GM18498 (cell line): Measurements from ENCODE around the gene ORC6.

Source experiments
- ATAC-seq: cut with Tn5 transposase; IDR thresholded peaks from one replicate; pipeline ENCODE4 v1.9.1; 2021; ENCODE audit warnings: mild to moderate bottlenecking, moderate library complexity; ENCODE audit not compliant: unreplicated experiment

Gene ORC6

DNA sequence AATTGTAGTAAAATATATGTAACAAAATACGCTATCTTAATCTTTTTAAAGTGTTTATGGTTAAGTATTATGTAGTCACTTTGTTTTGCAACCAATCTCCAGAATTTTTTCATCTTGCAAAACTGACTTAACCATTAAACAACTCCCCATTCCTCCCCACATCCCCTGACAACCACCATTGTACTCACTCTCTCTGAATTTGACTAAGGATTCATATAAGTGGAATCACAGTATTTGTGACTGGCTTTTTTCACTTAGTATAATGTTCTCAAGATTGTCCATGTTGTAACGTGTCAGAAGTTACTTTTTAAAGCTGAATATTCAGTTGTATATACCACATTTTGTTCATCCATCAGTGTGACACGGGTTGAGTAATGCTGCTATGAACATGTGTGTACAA, 10.6 kb downstream of the ORC6 start:
- no peak for ATAC-seq

DNA sequence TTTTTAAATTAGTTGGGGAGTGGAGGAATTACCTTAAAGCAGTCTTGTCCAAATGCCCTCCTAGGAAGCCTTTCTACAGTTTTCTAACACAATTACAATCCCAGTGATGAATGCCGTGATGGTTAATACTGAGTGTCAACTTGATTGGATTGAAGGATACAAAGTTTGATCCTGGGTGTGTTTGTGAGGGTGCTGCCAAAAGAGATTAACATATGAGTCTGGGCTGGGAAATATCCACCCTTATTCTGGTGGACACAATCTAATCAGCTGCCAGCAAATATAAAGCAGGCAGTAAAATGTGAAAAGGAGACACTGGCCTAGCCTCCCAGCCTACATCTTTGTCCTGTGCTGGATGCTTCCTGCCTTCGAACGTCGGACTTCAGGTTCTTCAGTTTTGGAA, 12.2 kb downstream of the ORC6 start:
- ATAC-seq = no peak

DNA sequence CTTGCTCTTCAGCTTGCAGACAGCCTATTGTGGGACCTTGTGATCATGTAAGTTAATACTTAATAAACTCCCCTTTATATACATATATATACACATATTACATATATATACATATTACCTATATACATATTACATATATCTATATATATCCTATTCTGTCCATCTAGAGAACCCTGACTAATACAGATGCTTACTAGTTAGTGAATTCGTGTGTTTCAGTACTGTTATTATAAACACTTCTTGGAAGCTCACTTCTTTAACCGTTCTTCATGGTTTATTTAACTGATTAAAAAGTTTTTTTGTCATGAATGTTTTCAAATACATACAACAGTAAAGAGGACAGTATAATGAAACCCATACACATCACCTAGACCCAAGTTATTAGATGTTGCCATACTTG, 12.6 kb downstream of the ORC6 start:
- ATAC-seq = no peak

DNA sequence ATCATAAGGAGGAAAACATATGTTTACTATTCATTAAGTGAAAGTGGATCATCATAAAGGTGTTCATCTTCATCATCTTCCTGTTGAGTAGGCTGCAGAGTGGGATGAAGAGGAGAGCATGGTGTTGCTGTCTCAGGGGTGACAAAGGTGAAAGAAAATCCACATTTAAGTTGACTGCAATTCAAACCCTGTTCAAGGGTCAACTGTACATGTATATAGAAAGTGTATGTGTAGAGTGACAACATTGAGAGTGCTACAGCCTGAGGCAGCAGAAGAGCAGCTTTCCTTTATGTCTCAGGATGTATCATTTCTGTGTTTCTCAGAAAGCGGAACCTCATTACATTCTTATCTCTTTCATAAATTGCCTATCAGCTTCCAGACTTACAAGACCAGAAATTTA, 17.2 kb downstream of the ORC6 start:
- no peak for ATAC-seq

DNA sequence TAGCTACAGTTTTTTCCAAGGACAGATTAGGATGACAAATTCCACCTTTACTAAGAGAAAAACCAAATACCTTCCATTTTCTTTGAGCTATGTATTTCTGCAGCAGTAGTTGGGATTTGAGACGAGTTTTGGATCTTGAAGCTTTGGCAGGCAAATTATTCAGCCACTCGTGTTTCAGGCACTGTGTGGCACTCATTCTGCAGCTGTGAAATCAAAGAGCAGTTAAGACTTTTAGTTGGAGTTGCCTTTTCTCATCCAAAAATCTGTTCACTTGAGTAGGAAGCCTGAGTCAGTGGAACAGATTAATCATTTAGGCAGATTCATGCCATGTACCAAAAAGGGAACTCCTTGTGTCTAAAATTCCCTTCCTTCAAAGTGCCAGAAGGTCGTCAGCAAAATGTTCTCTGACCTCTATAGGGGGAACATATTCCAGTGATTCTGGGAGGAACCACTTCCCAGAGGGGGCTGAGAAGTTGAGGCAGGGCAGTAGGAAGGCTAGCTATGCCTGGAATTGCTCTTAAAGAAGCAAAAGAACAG, 20.1 kb downstream of the ORC6 start:
- ATAC-seq = no peak

DNA sequence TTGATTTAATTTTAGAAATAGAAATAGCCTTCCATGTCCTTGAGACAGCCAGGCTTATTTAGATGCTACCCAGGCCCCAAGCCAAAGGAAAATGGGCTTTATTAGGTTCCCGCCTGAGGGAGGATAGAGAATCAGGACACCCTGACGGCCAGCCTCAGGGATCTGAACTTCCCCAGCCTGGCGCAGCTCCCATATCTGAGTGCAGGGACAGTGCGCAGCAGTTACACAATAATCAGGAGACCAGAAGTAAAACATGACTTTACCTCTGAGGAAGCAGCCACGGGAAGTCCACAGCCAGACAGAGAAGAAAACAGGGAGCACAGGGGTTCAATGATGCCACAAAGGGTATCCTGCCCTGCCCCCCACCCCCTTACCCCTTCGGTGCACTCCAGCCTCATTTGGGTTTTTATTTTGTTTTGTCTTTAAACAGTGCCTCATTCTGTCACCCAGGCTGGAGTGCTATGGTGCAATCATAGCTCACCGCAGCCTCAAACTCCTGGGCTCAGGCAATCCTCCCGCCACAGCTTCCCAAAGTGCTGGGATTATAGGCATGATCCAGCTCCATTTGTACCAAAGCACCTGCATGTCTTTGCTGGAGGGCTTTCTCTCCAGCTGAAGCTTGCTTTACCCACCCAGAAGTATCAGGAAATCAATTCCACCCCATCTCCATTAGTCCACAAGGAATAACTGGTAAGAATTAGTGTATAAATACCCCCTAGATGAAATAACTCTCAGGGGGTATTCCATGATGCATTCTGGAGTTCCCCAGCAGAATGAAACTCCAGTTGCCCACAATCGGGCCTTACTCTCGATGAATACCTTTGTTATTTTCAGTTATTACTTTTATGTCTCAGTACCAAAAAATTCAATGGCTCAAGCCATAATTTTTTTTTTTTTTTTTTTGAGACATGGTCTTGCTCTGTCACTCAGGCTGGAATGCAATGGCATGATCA, 21.9 kb downstream of the ORC6 start:
- no peak for ATAC-seq

DNA sequence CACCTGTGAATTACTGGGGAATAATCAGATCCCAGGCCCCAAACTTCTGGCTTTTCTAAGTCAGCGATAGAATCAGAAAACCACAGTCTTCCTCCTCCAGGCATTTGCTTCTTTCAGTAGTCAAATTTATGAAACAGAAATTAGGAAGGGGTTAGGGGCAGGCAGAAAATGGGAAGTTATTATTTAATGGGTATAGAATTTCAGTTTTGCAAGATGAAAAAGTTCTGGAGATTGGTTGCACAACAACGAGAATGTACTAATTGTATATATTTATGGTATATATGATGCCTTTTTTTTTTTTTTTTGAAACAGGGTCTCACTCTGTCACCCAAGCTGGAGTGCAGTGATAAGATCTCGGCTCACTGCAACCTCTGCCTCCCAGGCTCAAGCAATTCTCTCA, 23.5 kb downstream of the ORC6 start:
- ATAC-seq = no peak

DNA sequence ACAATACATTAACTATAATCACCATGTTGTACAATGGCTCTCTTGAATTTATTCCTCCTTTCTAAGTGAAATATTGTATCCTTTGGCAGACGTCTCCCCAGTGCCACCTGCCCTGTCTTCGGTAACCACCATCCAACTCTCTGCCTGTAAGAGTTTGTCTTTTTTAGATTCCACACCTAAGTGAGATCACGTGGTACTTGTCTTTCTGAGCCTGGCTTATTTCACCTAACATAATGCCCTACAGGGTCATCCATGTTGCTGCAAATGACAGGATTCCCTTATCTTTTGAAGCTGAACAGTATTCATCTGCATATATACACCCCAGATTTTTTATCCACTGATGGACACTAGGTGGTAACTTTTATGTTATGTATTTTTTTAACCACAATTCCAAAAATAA, 24.2 kb downstream of the ORC6 start:
- no peak for ATAC-seq

DNA sequence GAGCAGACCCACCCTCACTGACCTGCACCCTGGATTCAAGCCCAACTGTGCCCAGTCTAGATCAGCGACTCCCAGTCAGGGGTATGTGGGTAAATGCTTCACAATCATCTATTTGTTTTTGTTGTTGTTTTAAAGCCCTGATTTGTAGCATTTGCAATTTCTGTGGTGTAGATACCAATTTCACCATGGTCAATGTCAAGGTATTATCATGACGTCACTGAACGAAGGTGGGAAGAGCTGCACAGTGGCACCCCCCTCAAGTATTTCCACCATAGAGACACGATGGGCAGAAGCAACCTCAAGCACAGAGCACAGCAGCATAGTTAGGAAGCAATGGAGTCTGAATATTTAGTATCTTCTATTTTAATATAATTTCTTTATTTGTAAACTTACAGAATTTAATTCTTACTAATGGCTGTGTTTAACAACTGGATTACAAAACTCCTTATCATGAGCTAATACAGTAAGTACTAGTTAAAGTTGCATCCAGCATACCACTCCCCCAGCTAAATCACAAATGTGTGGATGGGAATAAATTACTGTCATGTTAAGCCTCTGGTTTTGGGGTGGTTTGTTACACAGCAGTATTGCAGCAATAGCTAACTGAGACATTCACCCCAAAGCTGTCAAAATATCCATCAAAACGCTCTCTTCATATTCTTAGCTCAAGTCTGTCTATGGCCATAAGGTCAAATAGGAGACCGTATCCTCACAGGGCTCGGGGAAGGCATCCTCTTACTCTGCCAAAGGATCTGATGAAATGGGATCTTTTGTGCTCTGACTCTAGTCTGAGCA, 25.5 kb downstream of the ORC6 start:
- ATAC-seq = no peak

DNA sequence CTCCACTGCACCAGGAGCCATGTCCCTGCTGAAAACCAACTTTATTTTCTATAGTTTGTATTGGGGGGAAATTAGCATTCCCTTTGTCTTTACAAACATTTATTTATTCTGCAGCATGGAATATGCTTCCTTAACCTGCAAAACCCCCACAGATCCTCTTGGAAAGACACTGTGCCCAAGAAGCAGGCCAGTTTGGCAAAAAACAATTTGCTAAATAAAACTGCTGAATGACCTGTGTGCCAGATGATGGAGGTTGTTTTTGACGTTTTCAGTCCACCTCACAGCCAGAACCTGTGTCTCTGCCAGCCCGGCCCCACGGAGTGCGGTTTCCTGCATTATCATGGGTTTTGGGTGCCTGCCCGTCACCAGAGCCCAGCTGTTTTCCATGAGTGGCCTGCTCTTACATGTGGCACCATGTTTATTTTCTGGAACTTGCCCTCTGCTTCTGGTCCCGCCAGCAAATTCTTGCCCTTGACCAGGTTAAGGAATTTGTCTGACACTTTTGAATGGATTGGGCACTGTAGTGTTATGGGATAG, 26.4 kb downstream of the ORC6 start:
- no peak for ATAC-seq

DNA sequence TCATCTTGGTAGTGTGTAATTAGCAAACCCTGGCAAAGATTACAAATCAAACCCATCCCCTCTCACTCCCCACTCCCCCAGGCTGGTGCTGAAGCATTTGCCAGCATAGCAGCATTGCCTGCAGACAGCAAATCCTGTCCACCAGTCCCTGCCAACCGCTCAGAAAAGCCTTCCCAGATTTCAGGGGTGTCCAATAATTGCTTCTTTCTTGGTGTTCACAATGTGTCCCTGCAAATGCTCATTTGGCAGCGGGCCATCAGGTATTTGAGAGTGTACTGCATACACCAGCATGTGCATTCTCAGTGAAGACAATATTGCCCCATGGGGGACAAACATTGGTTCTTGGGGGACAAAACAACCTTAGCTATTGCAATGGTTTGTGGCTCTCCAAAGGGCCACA, 28.2 kb downstream of the ORC6 start:
- ATAC-seq = no peak

DNA sequence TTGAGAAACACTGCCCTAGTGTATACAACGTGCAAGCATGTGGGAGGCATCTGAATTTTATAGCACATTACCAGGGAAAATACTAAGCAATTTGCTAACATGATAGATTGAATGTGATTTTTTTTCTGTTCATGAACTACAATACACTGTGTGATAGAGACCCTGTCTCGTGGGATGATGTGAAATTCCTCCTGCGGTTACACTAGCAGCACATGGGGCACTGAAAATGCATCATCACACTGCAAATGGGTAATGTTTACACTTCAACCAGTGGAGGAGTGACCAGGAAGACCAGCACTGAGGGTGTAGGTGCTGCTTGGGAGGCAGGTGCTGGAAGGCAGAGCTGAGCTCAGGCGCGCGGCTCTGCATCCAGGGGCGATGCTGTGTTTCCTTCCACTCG, 28.8 kb downstream of the ORC6 start:
- no peak for ATAC-seq

DNA sequence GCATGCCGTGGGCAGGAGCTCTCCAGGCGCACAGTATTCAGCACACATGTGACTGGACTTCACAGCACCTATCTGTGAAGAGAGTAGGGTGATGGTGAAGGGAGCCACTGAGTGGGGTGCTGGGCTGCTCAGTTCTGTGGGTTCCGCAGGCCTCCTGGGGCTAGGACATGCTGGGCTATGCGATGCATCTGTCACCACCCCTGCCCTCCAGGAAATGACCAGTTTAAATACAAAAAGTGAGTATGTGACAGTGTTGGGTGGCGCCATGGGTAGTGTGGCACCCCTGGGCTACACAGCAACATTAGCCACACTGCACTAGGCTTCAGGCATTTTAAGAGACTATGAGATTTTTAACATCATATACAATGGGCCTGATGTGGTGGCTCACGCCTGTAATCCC, 30.1 kb downstream of the ORC6 start:
- ATAC-seq = no peak

DNA sequence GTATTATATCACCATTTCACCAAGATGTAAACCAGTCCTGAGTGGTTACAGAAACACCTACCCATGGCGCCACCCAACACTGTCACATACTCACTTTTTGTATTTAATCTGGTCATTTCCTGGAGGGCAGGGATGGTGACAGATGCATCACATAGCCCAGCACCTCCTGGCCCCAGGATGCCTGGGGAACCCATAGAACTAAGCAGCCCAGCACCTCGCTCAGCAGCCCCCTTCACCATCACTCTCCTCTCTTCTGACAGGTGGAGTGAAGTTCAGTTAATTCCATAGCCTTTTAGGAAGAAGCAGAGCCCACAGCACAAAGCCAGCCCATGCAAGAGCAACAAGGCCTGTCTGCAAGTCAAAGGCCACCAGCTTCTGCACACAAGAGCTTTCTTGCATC, 31.2 kb downstream of the ORC6 start:
- ATAC-seq = no peak

DNA sequence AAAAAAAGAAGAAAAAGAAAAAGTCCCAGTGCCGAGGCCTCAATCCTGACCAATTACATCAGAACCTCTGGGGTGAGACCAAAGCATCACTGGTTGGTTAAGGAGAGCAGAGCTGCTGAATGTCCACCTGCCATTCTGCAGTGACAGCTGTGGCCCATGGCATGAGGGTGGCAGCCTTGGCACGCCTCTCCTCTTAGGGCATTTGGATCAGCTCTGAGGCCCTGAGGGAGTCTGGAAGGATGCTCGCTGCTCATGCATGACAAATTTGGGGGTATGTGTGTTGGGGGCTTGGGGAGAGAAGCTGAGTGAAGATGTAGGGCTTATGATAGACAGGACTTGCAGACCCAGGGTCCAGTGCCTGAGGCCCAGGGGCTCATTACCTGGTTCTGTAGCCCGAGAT, 32.4 kb downstream of the ORC6 start:
- no peak for ATAC-seq

DNA sequence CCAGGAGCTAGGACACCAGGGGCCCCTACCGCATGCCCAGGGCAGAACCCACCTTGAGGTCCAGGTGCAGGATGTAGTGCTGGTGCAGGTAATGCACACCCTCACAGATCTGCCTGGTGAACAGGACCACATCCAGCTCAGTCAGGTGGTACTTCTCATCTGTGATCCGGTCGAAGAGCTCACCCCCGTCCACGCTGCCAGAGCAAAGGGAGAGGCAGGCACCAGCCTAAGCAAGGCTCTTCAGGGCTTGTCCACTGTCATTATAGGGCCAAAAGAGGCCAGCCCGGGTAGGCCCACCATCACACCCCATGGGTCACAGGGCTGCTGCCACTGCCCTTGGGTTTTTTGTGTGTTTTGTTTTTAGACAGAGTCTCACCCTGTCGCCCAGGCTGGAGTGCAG, 37.7 kb downstream of the ORC6 start:
- no peak for ATAC-seq

DNA sequence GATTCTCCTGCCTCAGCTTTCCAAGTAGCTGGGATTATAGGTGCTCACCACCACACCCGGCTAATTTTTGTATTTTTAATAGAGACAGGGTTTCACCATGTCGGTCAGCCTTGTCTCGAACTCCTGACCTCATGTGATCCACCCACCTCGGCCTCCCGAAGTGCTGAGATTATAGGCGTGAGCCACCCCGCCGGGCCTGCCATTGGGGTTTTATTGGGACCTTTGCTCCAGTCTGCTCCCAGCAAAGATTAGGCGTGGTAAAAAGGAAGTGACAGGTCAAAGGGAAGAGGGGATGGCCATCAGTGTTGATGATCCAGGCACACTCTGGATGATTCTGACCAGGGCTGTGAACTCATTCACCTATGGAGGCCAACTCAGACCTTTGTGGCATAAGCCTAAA, 38.2 kb downstream of the ORC6 start:
- no peak for ATAC-seq

DNA sequence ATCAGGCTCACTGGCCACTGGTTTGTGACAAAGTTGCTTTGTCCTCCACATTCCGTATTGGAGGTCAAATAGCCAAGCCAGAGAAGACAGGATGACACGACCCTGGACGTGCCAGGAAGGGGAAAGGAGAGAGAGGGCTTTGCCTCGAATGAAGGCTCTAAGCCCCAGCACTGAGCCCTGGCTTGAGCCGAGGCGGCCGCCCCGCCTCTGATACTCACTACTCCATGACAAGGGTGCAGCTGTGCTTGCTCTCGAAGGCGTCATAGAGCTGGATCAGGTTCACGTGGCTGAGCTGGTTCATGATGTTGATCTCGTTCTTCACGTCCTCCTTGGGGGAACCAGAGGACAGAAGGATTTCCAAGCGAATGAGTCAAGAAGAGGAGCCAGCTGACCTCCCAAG, 39.3 kb downstream of the ORC6 start:
- ATAC-seq = no peak

DNA sequence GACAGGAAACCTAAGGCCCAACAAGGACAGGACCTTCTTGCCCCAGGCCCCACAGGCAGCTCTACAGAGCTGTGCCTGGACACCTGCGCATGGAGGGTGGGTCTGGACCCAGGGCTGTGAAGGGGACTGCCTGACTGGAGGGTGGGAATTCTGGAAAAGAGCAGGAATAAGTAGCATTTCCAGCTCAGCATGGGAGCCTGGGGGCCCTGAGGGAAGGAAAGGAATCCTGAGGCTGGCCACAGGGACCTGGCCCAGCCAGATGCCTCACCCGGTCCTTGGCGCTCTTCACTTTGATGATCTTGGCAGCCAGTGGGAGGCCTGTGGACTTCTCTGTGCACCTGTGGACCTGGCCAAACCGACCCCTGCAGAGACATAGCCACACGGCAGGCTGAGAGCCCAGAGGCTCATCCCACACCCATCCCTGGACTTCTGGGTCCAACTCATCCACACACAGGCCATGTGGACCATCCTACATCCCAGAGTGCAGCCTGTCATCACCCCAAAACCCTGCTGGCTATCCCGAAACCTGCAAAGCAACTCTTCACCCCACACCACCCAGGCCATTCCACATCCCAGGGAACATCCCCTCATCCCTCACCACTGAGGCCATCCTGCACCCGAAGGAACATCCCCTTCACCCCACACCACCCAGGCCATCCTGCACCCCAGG, 40.0 kb downstream of the ORC6 start:
- no peak for ATAC-seq

DNA sequence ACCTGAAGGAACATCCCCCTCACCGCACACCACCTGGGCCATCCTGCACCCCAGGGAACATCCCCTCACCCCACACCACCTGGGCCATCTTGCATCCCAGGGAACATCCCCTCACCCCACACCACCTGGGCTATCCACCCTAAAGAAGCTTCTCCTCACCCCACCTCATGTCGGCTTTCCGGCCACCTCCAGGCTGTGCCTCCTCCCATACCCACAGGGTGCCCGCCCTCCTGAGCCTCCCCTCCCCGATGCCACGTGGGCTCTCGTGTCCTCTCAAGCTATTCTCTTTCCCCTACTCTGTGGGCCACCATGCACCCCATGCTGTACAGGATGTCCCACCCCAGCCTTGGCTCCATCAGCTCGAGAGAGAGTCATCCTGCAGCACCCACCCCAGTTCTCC, 40.7 kb downstream of the ORC6 start:
- ATAC-seq = no peak
